HepG2 (cell line): ENCODE data around the gene METRN. TPM values are rescaled to one million over a fixed set of nuclear protein-coding genes. Genes with fewer than 3 reads are reported as not detected.

ENCODE experiments used
- BORCS8-MEF2B ChIP-seq: sonication (generic); formaldehyde crosslinking; IDR thresholded peaks from 2 replicates; pipeline ENCODE4 v1.8.0; 2022; ENCODE audit warnings: mild to moderate bottlenecking, missing genetic modification reagents
- SETDB1 ChIP-seq: sonication (generic); formaldehyde crosslinking; IDR thresholded peaks from 2 replicates; pipeline ENCODE4 v1.5.1; 2020; ENCODE audit warnings: missing genetic modification reagents, mild to moderate bottlenecking, borderline replicate concordance
- ZFP62 ChIP-seq: sonication (generic); formaldehyde crosslinking; IDR thresholded peaks from 2 replicates; pipeline ENCODE4 v1.4.0; 2020; ENCODE audit warnings: missing genetic modification reagents
- ZNF567 ChIP-seq: sonication (generic); formaldehyde crosslinking; IDR thresholded peaks from 2 replicates; pipeline ENCODE4 v1.8.1; 2023; ENCODE audit warnings: mild to moderate bottlenecking, missing genetic modification reagents, borderline replicate concordance
- ZSCAN9 ChIP-seq: IDR thresholded peaks from 2 replicates; pipeline ENCODE4 v1.6.1; 2016; ENCODE audit warnings: borderline replicate concordance
- polyA plus RNA-seq, 8 experiments: library from polyadenylated mRNA; depleted of rRNA in 3 of 8; stranded (reverse) in 7 of 8; unstranded in 1 of 8; fragments of >200 nt; fragmentation: Illumina TruSeq in 4 of 8; extraction: Trizol in 4 of 8; gene quantifications; 2 replicates each; pipeline versions ENCODE4 v1.2.1 to v1.2.3, GENCODE V29; 2011 to 2016; ENCODE audit warnings: low read depth in 4 of 8, missing spikeins in 1 of 8, mixed read lengths in 1 of 8; ENCODE audit not compliant: insufficient read depth in 1 of 8
- total RNA-seq, 5 experiments: library from RNA; depleted of rRNA; stranded (reverse); fragments of >200 nt; fragmentation: Illumina TruSeq; extraction: Trizol; gene quantifications; 2 replicates each; pipeline ENCODE4 v1.2.3, GENCODE V29; 2016; ENCODE audit warnings: low read depth in 1 of 5
- TF ChIP-seq, protein P1 (sequence below), 2 experiments: sonication (generic) in 1 of 2; formaldehyde crosslinking in 1 of 2; IDR thresholded peaks; 2 replicates each; pipeline versions ENCODE4 v1.4.0 to v1.6.1; 2016 to 2020; ENCODE audit warnings: borderline replicate concordance in 1 of 2, low read depth in 1 of 2, mild to moderate bottlenecking in 1 of 2, missing genetic modification reagents in 1 of 2

Gene METRN
- total and polyA plus RNA-seq, 2 of the 13 experiments (the other 11 are each of a cell fraction or from before 2014, with no cell fraction given) = 25.5 to 46.1 TPM

DNA sequence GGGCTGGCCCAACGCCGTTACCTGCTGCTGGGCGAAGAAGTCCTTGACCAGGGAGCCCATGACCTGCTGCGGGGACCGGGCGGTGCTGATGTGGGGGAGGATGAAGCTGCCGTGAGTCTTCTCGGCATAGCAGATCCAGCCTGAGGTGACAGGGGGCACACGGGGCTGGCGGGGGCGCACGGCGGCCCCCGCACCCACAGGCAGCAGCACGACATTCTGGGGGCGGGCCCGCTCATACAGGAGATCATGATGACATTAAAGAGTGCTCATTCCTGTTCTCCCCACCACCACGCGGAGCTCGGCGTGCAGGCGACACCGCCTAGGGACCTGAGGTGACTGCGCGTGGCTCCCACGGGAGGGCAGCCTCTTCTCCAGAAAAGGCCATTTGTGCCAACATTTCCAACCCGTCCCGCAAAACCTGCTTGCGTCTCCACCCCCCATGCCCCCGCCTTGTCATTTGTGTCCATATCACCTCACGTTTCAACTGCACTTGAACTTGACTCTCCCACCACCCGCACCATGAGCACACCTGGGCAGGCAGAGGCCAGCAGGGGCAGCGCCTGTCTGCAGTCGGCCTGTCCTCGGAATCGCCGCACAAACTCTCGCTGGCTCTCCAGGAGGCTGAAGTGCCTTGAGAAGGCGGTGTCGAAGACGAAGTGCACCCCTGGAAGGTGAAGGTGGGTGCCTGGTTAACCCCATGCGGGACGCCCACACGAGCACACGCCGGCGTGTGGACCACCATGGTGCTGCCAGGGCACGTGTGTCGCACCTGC is 19.5 kb downstream of the METRN start (continued):
- no peak for TF ChIP-seq ZFP62
- no peak for TF ChIP-seq ZNF567 (CRISPR knock-in tag)
- TF ChIP-seq ZSCAN9 (CRISPR knock-in tag) = no peak
- no peak for TF ChIP-seq SETDB1 (CRISPR knock-in tag)
- TF ChIP-seq BORCS8-MEF2B (CRISPR knock-in tag) = no peak
- TF ChIP-seq, protein P1, sequence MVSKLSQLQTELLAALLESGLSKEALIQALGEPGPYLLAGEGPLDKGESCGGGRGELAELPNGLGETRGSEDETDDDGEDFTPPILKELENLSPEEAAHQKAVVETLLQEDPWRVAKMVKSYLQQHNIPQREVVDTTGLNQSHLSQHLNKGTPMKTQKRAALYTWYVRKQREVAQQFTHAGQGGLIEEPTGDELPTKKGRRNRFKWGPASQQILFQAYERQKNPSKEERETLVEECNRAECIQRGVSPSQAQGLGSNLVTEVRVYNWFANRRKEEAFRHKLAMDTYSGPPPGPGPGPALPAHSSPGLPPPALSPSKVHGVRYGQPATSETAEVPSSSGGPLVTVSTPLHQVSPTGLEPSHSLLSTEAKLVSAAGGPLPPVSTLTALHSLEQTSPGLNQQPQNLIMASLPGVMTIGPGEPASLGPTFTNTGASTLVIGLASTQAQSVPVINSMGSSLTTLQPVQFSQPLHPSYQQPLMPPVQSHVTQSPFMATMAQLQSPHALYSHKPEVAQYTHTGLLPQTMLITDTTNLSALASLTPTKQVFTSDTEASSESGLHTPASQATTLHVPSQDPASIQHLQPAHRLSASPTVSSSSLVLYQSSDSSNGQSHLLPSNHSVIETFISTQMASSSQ (IDR thresholded peaks at IDR 0.05; ENCODE audit: low read depth) = no peak
- TF ChIP-seq, protein P1 (CRISPR knock-in tag; IDR thresholded peaks at IDR 0.05; ENCODE audit: borderline replicate concordance) = no peak
